MV-4-11 (cell line): Measurements from ENCODE around the gene CASQ2.

ENCODE experiments used
- DNase-seq: peaks from one replicate; lab custom pipeline; 2025; lab: John Stamatoyannopoulos, UW

Gene CASQ2

GRCh38 chr1:115694805-115695204, 73.7 kb downstream of the CASQ2 start:
- DNase-seq = no peak

GRCh38 chr1:115692224-115692623, 76.3 kb downstream of the CASQ2 start:
- DNase-seq = no peak

GRCh38 chr1:115690972-115691371, 77.5 kb downstream of the CASQ2 start:
- no peak for DNase-seq

- DNase-seq = no peak
Measured at GRCh38 chr1:115687744-115688143, 80.8 kb downstream of the CASQ2 start.

- no peak for DNase-seq
Measured at GRCh38 chr1:115685029-115685705, 83.3 kb downstream of the CASQ2 start.

GRCh38 chr1:115682792-115683191, 85.7 kb downstream of the CASQ2 start:
- DNase-seq = peak; percentile 16

GRCh38 chr1:115680730-115681111, 87.8 kb downstream of the CASQ2 start:
- no peak for DNase-seq

GRCh38 chr1:115679141-115679611, 89.3 kb downstream of the CASQ2 start:
- no peak for DNase-seq

- DNase-seq = no peak
Measured at GRCh38 chr1:115678141-115678540, 90.4 kb downstream of the CASQ2 start.

- DNase-seq = no peak
Measured at GRCh38 chr1:115677565-115677964, 90.9 kb downstream of the CASQ2 start.

GRCh38 chr1:115677182-115677555, 91.3 kb downstream of the CASQ2 start:
- DNase-seq = peak; percentile 12

GRCh38 chr1:115676498-115677181, 91.9 kb downstream of the CASQ2 start:
- no peak for DNase-seq

- no peak for DNase-seq
Measured at GRCh38 chr1:115672224-115673009, 96.1 kb downstream of the CASQ2 start.

- no peak for DNase-seq
Measured at GRCh38 chr1:115671176-115671934, 97.2 kb downstream of the CASQ2 start.

- DNase-seq = no peak
Measured at GRCh38 chr1:115670476-115671175, 97.9 kb downstream of the CASQ2 start.

- no peak for DNase-seq
Measured at GRCh38 chr1:115669886-115670285, 98.6 kb downstream of the CASQ2 start.

- DNase-seq = peak; percentile 32
Measured at GRCh38 chr1:115669002-115669673, 99.4 kb downstream of the CASQ2 start.

GRCh38 chr1:115668579-115668978, 99.9 kb downstream of the CASQ2 start:
- DNase-seq = peak; percentile 47

- no peak for DNase-seq
Measured at GRCh38 chr1:115666702-115667101, 101.8 kb downstream of the CASQ2 start.

- DNase-seq = no peak
Measured at GRCh38 chr1:115666206-115666605, 102.3 kb downstream of the CASQ2 start.
